NB4 (cell line): ENCODE measurements around the gene RAB39B.

ENCODE experiments used
- CTCF ChIP-seq: IDR thresholded peaks from one replicate; pipeline ENCODE4 v1.5.1; 2012; ENCODE audit warnings: low read depth, low read length
- MYC ChIP-seq: IDR thresholded peaks from 2 replicates; pipeline ENCODE4 v1.6.1; 2011; ENCODE audit warnings: low read depth, low read length

GRCh38 chrX:155221351-155221750 lies 42.9 kb downstream of the RAB39B start:
- TF ChIP-seq CTCF, result no peak
- no peak for TF ChIP-seq MYC
